Body of pancreas (tissue), 4 donors: ENCODE results near the gene PHACTR3.

ENCODE experiments used
- POLR2A ChIP-seq, 3 donors: fragments of 450-650 bp; IDR thresholded peaks; one replicate each; pipeline ENCODE4 v1.6.1; 2016; ENCODE audit warnings: antibody characterized with exemption in 3 of 3, mild to moderate bottlenecking in 2 of 3
- TF ChIP-seq, protein P1 (sequence below), 7 experiments: fragments of 450-650 bp in 4 of 7; fragments of 200-600 bp in 3 of 7; sonication (generic) in 3 of 7; IDR thresholded peaks; one replicate each; pipeline ENCODE4 v1.5.1; 2016 to 2019; ENCODE audit warnings: antibody characterized with exemption in 7 of 7

DNA sequence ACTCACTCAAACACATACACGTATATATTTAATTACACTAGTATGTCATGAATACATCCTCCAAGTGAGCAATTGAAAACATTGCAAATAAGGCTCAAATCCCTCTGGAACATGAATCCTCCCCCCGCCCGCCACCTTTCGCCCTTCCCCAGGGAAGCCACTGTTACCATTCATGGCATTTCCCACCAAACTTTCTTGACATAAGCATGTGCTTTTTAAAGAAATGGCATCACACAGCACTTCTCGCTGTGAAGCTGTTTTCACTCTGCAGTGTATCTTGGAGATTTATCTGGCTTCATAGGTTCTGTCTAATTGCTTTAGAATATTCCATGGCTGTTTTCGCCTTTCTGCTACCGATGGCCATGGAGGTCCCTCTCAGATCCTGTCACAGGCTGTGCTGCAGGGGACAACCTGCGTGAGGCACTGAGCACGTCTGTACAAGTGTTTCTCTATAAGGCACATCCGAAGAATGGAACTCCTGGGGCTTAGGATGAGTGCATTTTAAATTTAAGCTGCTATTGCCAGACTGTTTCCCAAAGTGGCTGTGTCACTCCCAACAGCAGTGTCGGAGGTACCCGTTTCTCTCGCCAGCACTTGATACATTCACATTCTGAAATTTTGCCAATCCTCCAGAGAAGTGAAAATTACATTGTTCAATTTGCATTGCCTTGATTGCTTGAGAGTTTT lies 22.2 kb upstream of the PHACTR3 start:
- no peak for TF ChIP-seq POLR2A (IDR thresholded peaks at IDR 0.05)
- TF ChIP-seq, protein P1, sequence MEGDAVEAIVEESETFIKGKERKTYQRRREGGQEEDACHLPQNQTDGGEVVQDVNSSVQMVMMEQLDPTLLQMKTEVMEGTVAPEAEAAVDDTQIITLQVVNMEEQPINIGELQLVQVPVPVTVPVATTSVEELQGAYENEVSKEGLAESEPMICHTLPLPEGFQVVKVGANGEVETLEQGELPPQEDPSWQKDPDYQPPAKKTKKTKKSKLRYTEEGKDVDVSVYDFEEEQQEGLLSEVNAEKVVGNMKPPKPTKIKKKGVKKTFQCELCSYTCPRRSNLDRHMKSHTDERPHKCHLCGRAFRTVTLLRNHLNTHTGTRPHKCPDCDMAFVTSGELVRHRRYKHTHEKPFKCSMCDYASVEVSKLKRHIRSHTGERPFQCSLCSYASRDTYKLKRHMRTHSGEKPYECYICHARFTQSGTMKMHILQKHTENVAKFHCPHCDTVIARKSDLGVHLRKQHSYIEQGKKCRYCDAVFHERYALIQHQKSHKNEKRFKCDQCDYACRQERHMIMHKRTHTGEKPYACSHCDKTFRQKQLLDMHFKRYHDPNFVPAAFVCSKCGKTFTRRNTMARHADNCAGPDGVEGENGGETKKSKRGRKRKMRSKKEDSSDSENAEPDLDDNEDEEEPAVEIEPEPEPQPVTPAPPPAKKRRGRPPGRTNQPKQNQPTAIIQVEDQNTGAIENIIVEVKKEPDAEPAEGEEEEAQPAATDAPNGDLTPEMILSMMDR (IDR thresholded peaks at IDR 0.05) = no peak
